ENCODE measurements around the gene NELL2.
"Not testable (repeated sequence)": the region's sequence is repeated elsewhere in the genome, so short reads cannot be mapped to it uniquely, and the experiment has no call there.

The NELL2 gene

GRCh38 chr12:44847403-44847802 is 28.7 kb downstream of the NELL2 start:
- no peak for DNase-seq

- DNase-seq = no peak
Observed at GRCh38 chr12:44846826-44847225, 29.3 kb downstream of the NELL2 start.

GRCh38 chr12:44842669-44843068 is 33.4 kb downstream of the NELL2 start:
- DNase-seq = no peak

- no peak for DNase-seq
Observed at GRCh38 chr12:44839785-44840184, 36.3 kb downstream of the NELL2 start.

GRCh38 chr12:44837114-44837755 is 38.9 kb downstream of the NELL2 start:
- no peak for DNase-seq

- no peak for DNase-seq
Observed at GRCh38 chr12:44835641-44836379, 40.3 kb downstream of the NELL2 start.

- DNase-seq = not testable (repeated sequence)
Observed at GRCh38 chr12:44834996-44835395, 41.1 kb downstream of the NELL2 start.

GRCh38 chr12:44833561-44833960 is 42.6 kb downstream of the NELL2 start:
- no peak for DNase-seq

- no peak for DNase-seq
Observed at GRCh38 chr12:44830566-44831055, 45.5 kb downstream of the NELL2 start.

- no peak for DNase-seq
Observed at GRCh38 chr12:44829045-44829444, 47.1 kb downstream of the NELL2 start.

- no peak for DNase-seq
Observed at GRCh38 chr12:44827832-44828438, 48.2 kb downstream of the NELL2 start.

GRCh38 chr12:44821702-44822101 is 54.4 kb downstream of the NELL2 start:
- DNase-seq = not testable (repeated sequence)

GRCh38 chr12:44819884-44820283 is 56.2 kb downstream of the NELL2 start:
- DNase-seq = no peak

GRCh38 chr12:44817687-44818086 is 58.4 kb downstream of the NELL2 start:
- no peak for DNase-seq

- no peak for DNase-seq
Observed at GRCh38 chr12:44816446-44817017, 59.6 kb downstream of the NELL2 start.

- peak; percentile 17 to 32 for DNase-seq
Observed at GRCh38 chr12:44812062-44812461, 64.1 kb downstream of the NELL2 start.

GRCh38 chr12:44804068-44804467 is 72.0 kb downstream of the NELL2 start:
- no peak for DNase-seq

- no peak for DNase-seq
Observed at GRCh38 chr12:44795970-44796369, 80.1 kb downstream of the NELL2 start.

GRCh38 chr12:44788731-44789130 is 87.4 kb downstream of the NELL2 start:
- DNase-seq = no peak

- DNase-seq = no peak
Observed at GRCh38 chr12:44780221-44780790, 95.8 kb downstream of the NELL2 start.

- no peak for DNase-seq
Observed at GRCh38 chr12:44779766-44780165, 96.3 kb downstream of the NELL2 start.

- DNase-seq = no peak
Observed at GRCh38 chr12:44778863-44779262, 97.3 kb downstream of the NELL2 start.

- no peak for DNase-seq
Observed at GRCh38 chr12:44777044-44777443, 99.1 kb downstream of the NELL2 start.
